IMR-90 (cell line): ENCODE results near the gene HDAC10.

ENCODE experiments used
- MAZ ChIP-seq: IDR thresholded peaks from 2 replicates; pipeline ENCODE4 v1.6.1; 2012; ENCODE audit warnings: low read depth, mild to moderate bottlenecking, low read length, improper control_type of control experiment, moderate library complexity, borderline replicate concordance
- POLR2A ChIP-seq: IDR thresholded peaks from 2 replicates; pipeline ENCODE4 v1.6.1; 2012; ENCODE audit warnings: mild to moderate bottlenecking, low read depth, low read length
- TF ChIP-seq, protein P1 (sequence below): conservative IDR thresholded peaks from 2 replicates; pipeline ENCODE4 v1.5.1; 2012; ENCODE audit warnings: mild to moderate bottlenecking, low read depth, low read length, improper control_type of control experiment

DNA sequence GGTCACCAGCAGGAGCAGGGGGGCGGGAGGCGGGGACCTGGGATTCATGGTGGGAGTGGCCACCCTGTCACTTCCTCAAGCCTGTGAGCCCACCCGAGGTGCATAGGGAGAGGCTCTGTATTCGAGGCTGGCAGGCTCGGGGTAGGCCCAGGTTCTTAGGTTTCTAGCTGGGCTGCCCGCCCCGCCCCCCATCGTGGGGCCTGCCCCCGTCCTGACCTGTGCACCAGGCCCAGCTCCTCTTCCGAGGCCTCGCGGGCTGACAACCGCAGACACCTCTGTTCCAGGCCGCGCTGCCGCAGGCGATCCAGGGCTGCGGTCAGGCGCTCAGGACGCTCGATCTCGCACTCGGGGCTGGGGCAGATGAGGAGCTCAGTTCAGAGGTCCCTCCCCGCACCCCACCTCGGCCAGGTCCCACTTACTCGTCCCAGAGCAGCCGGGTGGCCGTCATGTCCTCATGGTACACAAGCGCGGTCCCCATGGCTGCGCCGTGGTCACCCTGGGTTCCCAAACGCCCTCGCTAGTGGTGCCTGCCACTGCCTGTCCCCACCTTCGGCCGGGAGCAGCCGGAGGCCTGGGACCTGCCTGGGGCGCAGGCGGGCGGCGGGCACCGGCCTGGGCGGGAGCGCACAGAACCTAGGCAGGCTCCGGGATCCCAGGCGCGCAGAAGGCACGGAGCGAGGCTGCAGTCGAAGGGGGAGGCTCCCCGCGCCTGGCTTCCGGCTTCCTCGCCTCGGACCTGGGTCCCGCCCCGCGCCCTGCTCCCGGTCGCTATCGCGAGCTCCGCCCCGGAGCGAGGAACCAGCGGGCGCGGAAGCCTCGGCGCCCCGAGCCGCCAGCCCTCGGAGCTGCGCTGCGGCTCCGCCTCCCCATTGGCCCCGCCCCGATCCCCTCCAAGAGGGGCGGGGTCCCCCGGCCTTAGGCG is at the start of gene HDAC10:
- TF ChIP-seq POLR2A (no peak), MAZ (peak; percentile 44; the same call in 1 of the 2 replicates)
- TF ChIP-seq, protein P1, sequence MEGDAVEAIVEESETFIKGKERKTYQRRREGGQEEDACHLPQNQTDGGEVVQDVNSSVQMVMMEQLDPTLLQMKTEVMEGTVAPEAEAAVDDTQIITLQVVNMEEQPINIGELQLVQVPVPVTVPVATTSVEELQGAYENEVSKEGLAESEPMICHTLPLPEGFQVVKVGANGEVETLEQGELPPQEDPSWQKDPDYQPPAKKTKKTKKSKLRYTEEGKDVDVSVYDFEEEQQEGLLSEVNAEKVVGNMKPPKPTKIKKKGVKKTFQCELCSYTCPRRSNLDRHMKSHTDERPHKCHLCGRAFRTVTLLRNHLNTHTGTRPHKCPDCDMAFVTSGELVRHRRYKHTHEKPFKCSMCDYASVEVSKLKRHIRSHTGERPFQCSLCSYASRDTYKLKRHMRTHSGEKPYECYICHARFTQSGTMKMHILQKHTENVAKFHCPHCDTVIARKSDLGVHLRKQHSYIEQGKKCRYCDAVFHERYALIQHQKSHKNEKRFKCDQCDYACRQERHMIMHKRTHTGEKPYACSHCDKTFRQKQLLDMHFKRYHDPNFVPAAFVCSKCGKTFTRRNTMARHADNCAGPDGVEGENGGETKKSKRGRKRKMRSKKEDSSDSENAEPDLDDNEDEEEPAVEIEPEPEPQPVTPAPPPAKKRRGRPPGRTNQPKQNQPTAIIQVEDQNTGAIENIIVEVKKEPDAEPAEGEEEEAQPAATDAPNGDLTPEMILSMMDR, result no peak
